ENCODE measurements around the gene LMNA. TPM values are rescaled to one million over a fixed set of nuclear protein-coding genes. Genes with fewer than 3 reads are reported as not detected.

Gene LMNA
- total RNA-seq, 1 experiment from 2014 or later, result 51.0 TPM

GRCh38 chr1:156152628-156153027 is 38.1 kb downstream of the LMNA start:
- no peak overlapping the region for H3T11ph ChIP-seq (ENCODE audit: low read length)
- no peak overlapping the region for H3K4ac ChIP-seq (ENCODE audit: low read depth, low read length)
- Mint-ChIP-seq H3K9me3 (no peaks in the 10 kb centered on the region), H3K4me3 (no peak overlapping the region; a peak in 1 of 5 replicates), H3K27me3 (ENCODE audit: low read depth) (no peaks in the 10 kb centered on the region), H3K27ac (no peak overlapping the region; a peak in 1 of 7 replicates), H3K36me3 (ENCODE audit: insufficient read depth in 1 of 3, low read depth in 3 of 3) (peaks cover 0 to 2% (median 0%) of the 10 kb centered on the region in 3 experiments; a peak in 3 of 7 replicates), H3K4me1 (peaks cover 58 to 63% of the 10 kb centered on the region in 2 experiments)
- H4K91ac ChIP-seq (ENCODE audit: insufficient read length, low read depth, low read length), result no peak overlapping the region
- DNase-seq, result no peak
- no peak overlapping the region for H3K18ac ChIP-seq (ENCODE audit: insufficient read length, low read depth, low read length)
- H3K23me2 ChIP-seq (ENCODE audit: insufficient read length, low read depth, low read length, poor library complexity, severe bottlenecking), result no peaks in the 10 kb centered on the region
- no peaks in the 10 kb centered on the region for H3K79me2 ChIP-seq (ENCODE audit: insufficient read depth, low read length)
- H3K27ac ChIP-seq (ENCODE audit: insufficient read length, low read depth, low read length), result no peak overlapping the region
- H3K4me2 ChIP-seq (ENCODE audit: insufficient read depth, insufficient read length, low read length), result no peak overlapping the region
- H3K14ac ChIP-seq (ENCODE audit: insufficient read depth, low read length), result no peak overlapping the region; the same call in 1 of the 2 replicates
- H2AFZ ChIP-seq (ENCODE audit: low read length), result no peak overlapping the region
- no peak overlapping the region for H2BK15ac ChIP-seq (ENCODE audit: low read depth, low read length)
- TF ChIP-seq CTCF (conservative IDR thresholded peaks at IDR 0.05), result no peak
- no peak overlapping the region for H2AK5ac ChIP-seq (ENCODE audit: insufficient read length, low read length)
- H3K9ac ChIP-seq (ENCODE audit: extremely low read depth, insufficient read length, low read length), result no peak overlapping the region
- no peak overlapping the region for H3K23ac ChIP-seq (ENCODE audit: insufficient read length, low read depth, low read length)
- no peak overlapping the region for H2BK5ac ChIP-seq (ENCODE audit: insufficient read length, low read length)
- no CpG with 5 or more reads among the region's 5 CpGs for WGBS (ENCODE audit: extremely low coverage, insufficient read length, low lambda C conversion rate)
- no peak overlapping the region for H2BK12ac ChIP-seq (ENCODE audit: insufficient read length, low read depth, low read length)
- H3K79me1 ChIP-seq (ENCODE audit: insufficient read depth, low read depth, low read length, poor library complexity, severe bottlenecking), result no peaks in the 10 kb centered on the region
- no peak overlapping the region for H2BK20ac ChIP-seq (ENCODE audit: low read depth, low read length, poor library complexity, severe bottlenecking)
- peaks cover 21% of the 10 kb centered on the region for H3K4me1 ChIP-seq (ENCODE audit: insufficient read depth, low read length)
- no peak overlapping the region for H3K56ac ChIP-seq (ENCODE audit: insufficient read length, low read depth, low read length)
- no peak overlapping the region for H4K8ac ChIP-seq (replicated peaks; ENCODE audit: insufficient read length, low read depth, low read length)
- H4K5ac ChIP-seq (ENCODE audit: insufficient read length, low read depth, low read length), result no peak overlapping the region
- H4K20me1 ChIP-seq (ENCODE audit: control insufficient read depth, insufficient read depth, insufficient read length), result no peaks in the 10 kb centered on the region
- H3K27me3 ChIP-seq (ENCODE audit: insufficient read depth, low read length), result no peaks in the 10 kb centered on the region
- no peak overlapping the region for H2BK120ac ChIP-seq (ENCODE audit: low read depth, low read length, poor library complexity, severe bottlenecking)
- H3K9me3 ChIP-seq (ENCODE audit: control insufficient read depth, low read depth, low read length), result no peaks in the 10 kb centered on the region

Data from H9 (cell line).